BLaER1 (cell line): ENCODE measurements around the gene CDK9.
A peak's percentile ranks its signal among the peaks of the same experiment; 100 is the strongest.

Experiments used
- H3K27ac ChIP-seq: shearing (Covaris generic); formaldehyde crosslinking; 2 replicates; pipeline ENCODE4 v1.8.1; 2022
- H3K27me3 ChIP-seq: shearing (Covaris generic); formaldehyde crosslinking; 2 replicates; pipeline ENCODE4 v1.8.1; 2022
- H3K36me3 ChIP-seq: shearing (Covaris generic); formaldehyde crosslinking; 2 replicates; pipeline ENCODE4 v1.8.1; 2022
- H3K4me1 ChIP-seq: shearing (Covaris generic); formaldehyde crosslinking; 2 replicates; pipeline ENCODE4 v1.8.1; 2022
- H3K4me2 ChIP-seq: shearing (Covaris generic); formaldehyde crosslinking; 2 replicates; pipeline ENCODE4 v1.8.1; 2022
- H3K4me3 ChIP-seq: shearing (Covaris generic); formaldehyde crosslinking; 2 replicates; pipeline ENCODE4 v1.8.1; 2022
- H3K9ac ChIP-seq: shearing (Covaris generic); formaldehyde crosslinking; 2 replicates; pipeline ENCODE4 v1.8.1; 2022
- H3K9me3 ChIP-seq: shearing (Covaris generic); formaldehyde crosslinking; 2 replicates; pipeline ENCODE4 v1.8.1; 2022
- H4K20me1 ChIP-seq: shearing (Covaris generic); formaldehyde crosslinking; 2 replicates; pipeline ENCODE4 v1.8.1; 2022
- Cebpa-rat ChIP-seq: shearing (Covaris generic); IDR thresholded peaks from 2 replicates; pipeline ENCODE4 v1.8.1; 2022

The CDK9 gene

DNA sequence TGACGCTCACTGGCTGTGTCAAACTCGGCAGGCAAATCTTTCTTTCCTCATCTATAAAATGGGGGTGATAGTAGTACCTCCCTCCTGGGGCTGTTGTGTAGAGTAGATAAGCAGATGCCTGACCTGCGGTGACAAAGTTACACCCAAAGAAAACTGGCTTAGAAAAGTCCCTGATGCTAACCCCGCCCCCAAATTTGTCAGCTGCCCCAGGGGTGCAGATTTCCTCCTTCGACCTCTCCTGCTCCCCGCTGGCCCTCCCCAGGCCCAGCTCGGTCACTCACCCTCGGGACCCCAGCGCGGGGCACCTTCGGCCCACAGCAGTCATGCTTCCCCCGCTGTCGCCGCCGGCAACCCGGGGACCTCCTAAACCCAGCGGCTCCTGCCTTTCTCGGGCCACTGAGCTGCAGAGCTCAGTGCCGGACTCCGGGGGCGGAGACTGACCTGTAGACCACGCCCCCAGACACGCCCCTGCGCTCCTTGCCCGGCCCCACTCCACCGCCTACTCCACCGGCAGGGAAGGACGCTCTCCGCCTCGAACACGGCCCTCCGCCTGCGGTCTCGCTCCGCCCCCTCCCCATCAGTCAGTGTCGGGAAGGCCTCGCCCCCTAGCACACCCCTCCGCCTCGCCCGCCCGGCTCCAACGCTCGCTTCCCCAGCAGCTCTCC is 14.8 kb upstream of the CDK9 start:
- peak overlapping the region; percentile 58 for H3K27ac ChIP-seq
- TF ChIP-seq Cebpa-rat = no peak

DNA sequence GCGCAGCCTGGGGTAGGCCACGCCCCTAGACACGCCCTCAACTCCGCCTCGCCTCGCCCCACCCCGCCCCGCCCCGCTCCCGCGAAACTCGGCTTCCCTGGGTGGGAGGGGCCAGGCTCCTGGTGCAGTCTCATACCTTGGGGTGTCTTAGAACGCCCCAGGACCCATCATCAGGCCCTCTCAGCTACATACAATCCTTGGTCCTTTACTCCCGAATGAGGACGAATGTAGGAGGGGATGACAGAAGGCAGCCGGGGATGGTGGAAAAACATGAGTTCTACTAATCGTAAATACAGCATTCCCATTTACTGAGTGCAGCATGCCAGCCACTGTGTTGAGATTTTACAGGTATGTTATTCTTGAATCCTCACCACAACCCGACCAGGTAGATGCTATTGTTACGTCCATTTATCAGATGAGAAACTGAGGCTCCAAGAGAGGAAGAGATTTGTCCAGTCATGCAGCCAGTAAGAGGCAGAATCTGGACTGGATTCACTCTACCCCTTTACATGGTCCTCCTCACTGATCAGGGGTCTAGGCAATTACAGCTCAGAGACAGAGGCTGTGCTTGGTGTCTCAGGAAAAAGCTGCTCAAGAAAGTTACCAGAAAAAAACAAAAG is 14.2 kb upstream of the CDK9 start:
- Histone ChIP-seq H3K27ac (no peak overlapping the region), H3K4me2 (peak overlapping the region; percentile 98), H3K4me3 (no peak overlapping the region; the same call in 1 of the 2 replicates), H3K27me3 (no peaks in the 10 kb centered on the region), H3K9ac (no peak overlapping the region), H3K4me1 (peaks cover 92% of the 10 kb centered on the region), H3K36me3 (peaks cover 65% of the 10 kb centered on the region), H4K20me1 (peaks cover 93% of the 10 kb centered on the region), H3K9me3 (no peaks in the 10 kb centered on the region)
- TF ChIP-seq Cebpa-rat = no peak

More for the DNA sequence above, 14.8 kb upstream of the CDK9 start:
- peak overlapping the region; percentile 73 for H3K9ac ChIP-seq
- H3K9me3 ChIP-seq = no peaks in the 10 kb centered on the region
- H3K4me2 ChIP-seq = peak overlapping the region; percentile 98
- peaks cover 72% of the 10 kb centered on the region for H3K36me3 ChIP-seq
- H4K20me1 ChIP-seq = peaks cover 98% of the 10 kb centered on the region
- H3K27me3 ChIP-seq = no peaks in the 10 kb centered on the region
- peaks cover 93% of the 10 kb centered on the region for H3K4me1 ChIP-seq
- H3K4me3 ChIP-seq = peak overlapping the region; percentile 68

DNA sequence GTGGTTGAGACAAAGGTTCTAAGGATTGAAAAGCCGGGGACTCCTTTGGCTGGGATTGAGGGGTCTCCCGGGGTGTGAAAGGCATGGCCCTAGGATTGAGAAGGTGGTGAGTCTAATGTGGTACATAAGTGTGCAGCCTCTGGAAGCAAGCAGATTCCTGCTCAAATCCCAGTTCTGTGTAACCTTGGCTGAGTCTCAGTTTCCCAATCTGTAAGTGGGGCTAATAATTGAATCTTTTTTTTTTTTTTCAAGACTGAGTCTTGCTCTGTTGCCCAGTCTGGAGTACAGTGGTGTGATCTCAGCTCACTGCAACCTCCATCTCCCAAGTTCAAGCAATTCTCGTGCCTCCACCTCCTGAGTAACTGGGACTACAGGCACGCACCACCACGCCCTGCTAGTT is 13.2 kb upstream of the CDK9 start:
- Histone ChIP-seq H3K27me3 (no peaks in the 10 kb centered on the region), H3K27ac (no peak overlapping the region), H4K20me1 (peaks cover 84% of the 10 kb centered on the region), H3K4me2 (peak overlapping the region; percentile 6; the same call in 1 of the 2 replicates), H3K4me1 (peaks cover 83% of the 10 kb centered on the region), H3K9me3 (no peaks in the 10 kb centered on the region), H3K9ac (no peak overlapping the region), H3K36me3 (peaks cover 56% of the 10 kb centered on the region), H3K4me3 (no peak overlapping the region)
- no peak for TF ChIP-seq Cebpa-rat

DNA sequence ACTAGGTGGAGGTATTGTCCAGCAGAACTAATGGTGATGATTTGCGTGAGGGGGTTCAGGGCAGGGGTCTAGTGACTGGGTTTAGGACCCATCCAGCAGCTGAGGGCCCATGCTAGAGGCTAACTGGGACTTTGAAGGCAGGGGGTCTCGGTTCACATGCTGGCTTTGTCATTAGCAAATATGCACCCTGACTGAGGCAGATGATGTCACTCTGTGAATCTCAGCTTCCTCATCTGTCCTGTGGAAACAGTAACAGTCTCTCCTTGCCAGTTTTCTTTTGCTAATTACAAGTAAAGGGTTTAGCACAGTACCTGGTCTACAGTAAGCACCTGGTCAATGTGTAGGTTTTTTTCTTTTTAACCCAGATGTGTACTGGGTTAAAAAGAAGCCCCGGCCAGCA is 12.6 kb upstream of the CDK9 start:
- Histone ChIP-seq H3K27ac (no peak overlapping the region), H4K20me1 (peaks cover 77% of the 10 kb centered on the region)

DNA sequence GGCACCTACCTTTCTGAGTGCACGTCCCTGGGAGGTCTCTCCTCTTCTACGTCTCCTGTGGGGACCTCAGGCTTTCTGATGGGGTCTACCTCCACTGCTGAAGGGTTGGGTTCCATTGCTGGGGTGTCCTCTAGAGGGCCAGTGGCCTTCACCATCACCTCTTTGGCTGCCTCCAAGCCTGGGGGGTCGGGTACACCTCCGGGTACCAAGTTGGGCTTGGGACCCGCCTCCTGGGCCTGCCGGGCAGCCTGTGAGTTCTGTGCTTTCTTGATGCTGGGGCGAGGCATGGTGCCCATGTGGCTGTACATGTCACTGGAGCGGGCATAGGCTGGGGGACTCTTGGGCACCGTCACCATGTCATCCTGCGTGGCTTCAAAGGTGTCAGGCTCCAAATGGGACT is 11.9 kb upstream of the CDK9 start:
- no peak overlapping the region for H3K27ac ChIP-seq
- no peaks in the 10 kb centered on the region for H3K9me3 ChIP-seq
- H3K4me3 ChIP-seq = no peak overlapping the region
- H3K36me3 ChIP-seq = peaks cover 46% of the 10 kb centered on the region
- peak overlapping the region; percentile 34; the same call in 1 of the 2 replicates for H3K9ac ChIP-seq
- H3K4me2 ChIP-seq = 0 out of 2 replicates have a peak overlapping the region, but pooled peaks have one; percentile 11
- peaks cover 79% of the 10 kb centered on the region for H3K4me1 ChIP-seq
- H4K20me1 ChIP-seq = peaks cover 72% of the 10 kb centered on the region
- H3K27me3 ChIP-seq = no peaks in the 10 kb centered on the region
- TF ChIP-seq Cebpa-rat = no peak

More for the DNA sequence above, 12.6 kb upstream of the CDK9 start:
- no peak overlapping the region for H3K4me3 ChIP-seq
- TF ChIP-seq Cebpa-rat = no peak
- peak overlapping the region; percentile 18; the same call in 1 of the 2 replicates for H3K9ac ChIP-seq
- H3K36me3 ChIP-seq = peaks cover 49% of the 10 kb centered on the region
- H3K27me3 ChIP-seq = no peaks in the 10 kb centered on the region
- H3K4me2 ChIP-seq = 0 out of 2 replicates have a peak overlapping the region, but pooled peaks have one; percentile 11
- no peaks in the 10 kb centered on the region for H3K9me3 ChIP-seq
- H3K4me1 ChIP-seq = peaks cover 79% of the 10 kb centered on the region

DNA sequence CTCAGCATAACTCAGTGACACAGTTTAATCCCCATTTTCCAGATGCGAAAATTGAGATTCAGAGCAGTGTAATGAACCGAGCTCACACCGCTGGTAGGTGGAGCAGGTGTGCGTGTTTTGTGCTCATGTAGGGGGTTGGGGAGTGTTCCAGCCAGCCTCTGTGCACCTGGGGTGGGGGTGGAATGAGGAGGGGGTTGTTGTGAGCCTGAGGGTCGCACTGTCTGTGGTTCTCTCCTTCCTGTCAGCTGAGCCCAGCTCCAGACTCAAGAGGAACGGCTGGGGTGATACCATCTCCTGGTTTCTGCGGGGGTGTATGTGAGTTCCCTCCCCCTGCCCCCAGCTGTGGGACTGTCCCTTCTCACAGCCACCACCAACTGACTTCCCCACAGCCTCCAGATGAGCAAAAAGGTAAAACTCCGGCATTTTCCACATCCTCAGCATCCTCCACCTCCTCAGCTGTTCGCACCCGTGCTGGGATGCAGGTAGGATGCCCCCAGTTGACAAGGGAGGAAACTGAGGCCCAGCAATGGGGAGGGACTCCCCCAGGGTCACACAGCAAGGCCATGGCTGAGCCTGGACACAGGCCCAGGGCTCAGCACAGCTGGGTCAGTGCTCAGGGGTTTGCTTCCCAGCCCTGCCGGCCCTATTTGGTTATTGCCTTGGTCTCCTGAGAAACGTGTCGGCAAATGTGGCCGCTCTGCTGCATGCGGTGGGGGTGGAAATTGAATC is 9.5 kb upstream of the CDK9 start:
- no peaks in the 10 kb centered on the region for H3K27me3 ChIP-seq
- H3K4me3 ChIP-seq = peak overlapping the region; percentile 79
- peak overlapping the region; percentile 92 for H3K9ac ChIP-seq
- H4K20me1 ChIP-seq = peaks cover 67% of the 10 kb centered on the region
- no peaks in the 10 kb centered on the region for H3K9me3 ChIP-seq
- TF ChIP-seq Cebpa-rat = no peak
- H3K4me1 ChIP-seq = peaks cover 81% of the 10 kb centered on the region
- H3K4me2 ChIP-seq = peak overlapping the region; percentile 88
- peaks cover 37% of the 10 kb centered on the region for H3K36me3 ChIP-seq
- peak overlapping the region; percentile 92 for H3K27ac ChIP-seq

DNA sequence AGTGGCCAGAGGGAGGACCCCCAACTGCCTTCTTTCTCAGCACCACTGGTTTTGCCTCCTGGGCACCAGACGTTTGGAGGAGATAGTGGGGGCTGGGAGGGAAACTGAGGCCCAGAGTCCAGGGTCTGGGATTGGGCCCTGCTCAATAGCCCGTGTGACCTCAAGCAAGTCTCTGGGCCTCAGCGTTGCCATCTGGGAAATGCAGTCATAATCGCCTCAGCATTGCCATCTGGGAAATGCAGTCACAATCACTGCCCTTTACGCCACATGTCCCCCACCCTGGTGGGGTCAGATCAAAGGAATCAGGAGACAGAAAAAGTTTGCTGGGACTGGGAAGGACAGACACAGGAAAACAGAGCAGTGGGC is 8.9 kb upstream of the CDK9 start:
- Histone ChIP-seq H4K20me1 (peaks cover 63% of the 10 kb centered on the region), H3K4me2 (peak overlapping the region; percentile 88), H3K9ac (peak overlapping the region; percentile 92), H3K4me1 (peaks cover 82% of the 10 kb centered on the region), H3K27ac (peak overlapping the region; percentile 92), H3K27me3 (no peaks in the 10 kb centered on the region), H3K4me3 (peak overlapping the region; percentile 79), H3K9me3 (no peaks in the 10 kb centered on the region), H3K36me3 (peaks cover 33% of the 10 kb centered on the region)
- TF ChIP-seq Cebpa-rat = no peak

DNA sequence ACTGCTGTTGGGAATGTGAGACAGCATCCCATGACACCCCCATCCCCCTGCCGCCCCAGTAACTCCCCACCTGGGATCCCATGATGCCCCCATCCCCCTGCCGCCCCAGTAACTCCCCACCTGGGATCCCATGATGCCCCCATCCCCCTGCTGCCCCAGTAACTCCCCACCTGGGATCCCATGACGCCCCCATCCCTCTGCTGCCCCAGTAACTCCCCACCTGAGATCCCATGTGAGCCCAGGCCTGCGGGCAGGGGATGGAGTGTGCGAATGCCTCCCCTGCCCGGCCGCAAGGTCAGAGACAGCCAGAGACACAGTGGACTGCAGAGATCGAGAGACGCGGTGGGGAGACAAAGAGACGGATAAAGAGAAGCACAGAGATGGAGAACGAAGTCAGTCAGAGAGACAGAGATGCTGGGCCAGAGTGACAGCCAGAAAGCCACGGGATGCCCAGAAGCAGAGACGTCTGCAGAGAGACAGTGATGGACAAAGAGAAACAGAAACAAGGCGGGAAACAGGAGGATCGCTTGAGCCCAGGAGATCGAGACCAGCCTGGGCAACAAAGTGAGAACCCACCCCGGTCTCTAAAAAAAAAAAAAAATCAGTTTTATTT is 8.4 kb upstream of the CDK9 start:
- peak overlapping the region; percentile 88 for H3K4me2 ChIP-seq

DNA sequence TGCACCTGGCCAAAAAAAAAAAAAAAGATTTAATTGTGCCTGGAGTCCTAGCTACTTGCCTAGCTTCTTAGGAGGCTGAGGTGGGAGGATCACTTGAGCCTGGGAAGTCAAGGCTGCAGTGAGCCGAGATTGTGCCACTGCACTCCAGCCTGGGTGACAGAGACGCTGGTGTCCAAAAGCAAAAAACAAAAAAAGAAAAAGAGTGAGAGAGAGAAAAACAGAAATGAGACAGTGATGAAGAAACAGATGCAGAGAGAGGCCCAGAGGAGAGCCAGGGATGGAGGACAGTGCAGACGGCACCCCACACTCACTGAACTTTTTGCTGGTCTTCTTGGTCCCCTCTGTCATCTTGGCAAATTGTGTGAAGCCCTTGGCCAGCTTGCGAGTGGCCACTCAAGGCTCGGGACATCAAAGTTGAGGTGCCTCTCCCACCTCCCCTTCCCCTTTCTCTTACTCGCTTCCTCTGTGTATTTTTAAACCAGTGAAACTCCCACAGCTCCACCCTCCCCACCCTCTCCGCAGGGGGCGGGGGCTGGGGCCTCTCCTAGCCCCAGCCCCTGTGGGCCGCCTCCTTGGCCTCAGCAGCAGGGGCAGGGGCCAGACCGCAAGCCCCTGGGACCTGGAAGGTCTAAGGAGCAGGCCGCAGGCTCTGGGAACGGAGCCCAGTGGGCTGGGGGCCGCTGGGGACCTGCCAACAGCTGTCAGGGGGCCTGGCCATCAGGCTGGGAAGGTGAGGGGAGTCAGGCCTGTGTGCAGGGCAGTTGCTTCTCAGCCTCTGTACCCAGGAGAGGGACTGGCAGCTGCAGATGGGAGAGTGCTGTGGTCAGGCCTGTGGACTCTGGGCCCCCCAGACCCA is 7.3 kb upstream of the CDK9 start, which contains the start of gene SH2D3C:
Gene SH2D3C (minus strand): TSS at position 387 of the 856 bp plus-strand sequence. CDS start 39 bp downstream, at position 348.
- H4K20me1 ChIP-seq = peaks cover 47% of the 10 kb centered on the region
- no peaks in the 10 kb centered on the region for H3K9me3 ChIP-seq
- H3K4me1 ChIP-seq = peaks cover 83% of the 10 kb centered on the region
- no peaks in the 10 kb centered on the region for H3K27me3 ChIP-seq
- peak within 1 kb of the TSS; percentile 92 for H3K27ac ChIP-seq
- peak within 1 kb of the TSS; percentile 92 for H3K9ac ChIP-seq
- H3K36me3 ChIP-seq = peaks cover 17% of the 10 kb centered on the region
- peak within 1 kb of the TSS; percentile 79 for H3K4me3 ChIP-seq
- peak within 1 kb of the TSS; percentile 88 for H3K4me2 ChIP-seq
- TF ChIP-seq Cebpa-rat = no peak

More for the DNA sequence above, 8.4 kb upstream of the CDK9 start:
- peaks cover 57% of the 10 kb centered on the region for H4K20me1 ChIP-seq
- peak overlapping the region; percentile 79 for H3K4me3 ChIP-seq
- H3K9me3 ChIP-seq = no peaks in the 10 kb centered on the region
- H3K4me1 ChIP-seq = peaks cover 82% of the 10 kb centered on the region
- H3K36me3 ChIP-seq = peaks cover 28% of the 10 kb centered on the region
- no peaks in the 10 kb centered on the region for H3K27me3 ChIP-seq
- peak overlapping the region; percentile 92 for H3K9ac ChIP-seq
- H3K27ac ChIP-seq = peak overlapping the region; percentile 92
- no peak for TF ChIP-seq Cebpa-rat
